Prostate gland (tissue), 2 donors: ENCODE measurements around the gene RPL7A. TPM values are rescaled to one million over a fixed set of nuclear protein-coding genes. Genes with fewer than 3 reads are reported as not detected.

Experiments used
- small RNA-seq, 2 donors: library from RNA; depleted of rRNA; stranded (forward); fragments of <200 nt; gene quantifications; one replicate each; pipeline ENCODE3, GENCODE V24; 2016
- total RNA-seq, 2 donors: library from RNA; depleted of rRNA; stranded (reverse); fragments of >200 nt; gene quantifications; one replicate each; pipeline ENCODE4 v1.1.0, GENCODE V29; 2016

The RPL7A gene
- total RNA-seq, 2 donors from 2014 or later: 1,667 to 2,501 TPM

Small RNA genes lying within 50 kb of the gene (small RNA-seq; reads per million reads assigned to genes)
- gene RF00019: 0 reads per million in 2 donors
- 0 reads per million in 2 donors for gene SNORD24
- gene SNORD36A: 0 reads per million in 2 donors
- 0 reads per million in 2 donors for gene SNORD36B
- 0 reads per million in 2 donors for gene SNORD36C

Other genes with a start within 250 kb of the RPL7A start
- 10 to 100 TPM; 49.6 to 77.4 TPM for gene RALGDS, start 227.0 kb upstream of the RPL7A start, total RNA-seq
- 10 to 100 TPM; 10.7 to 14.0 TPM for gene GBGT1, start 184.3 kb upstream of the RPL7A start, total RNA-seq
- 10 to 100 TPM in 1 of 2 donors, 1 to 10 TPM in 1; 1.6 to 35.2 TPM for gene OBP2B, start 139.0 kb upstream of the RPL7A start, total RNA-seq
- 10 to 100 TPM in 1 of 2 donors, 1 to 10 TPM in 1; 3.5 to 14.8 TPM for gene ABO, start 73.0 kb upstream of the RPL7A start, total RNA-seq
- gene SURF6, start 12.0 kb upstream of the RPL7A start, total RNA-seq: 10 to 100 TPM; 25.7 to 40.3 TPM
- 10 to 100 TPM; 31.1 to 32.6 TPM for gene MED22, start 87 bp upstream of the RPL7A start, total RNA-seq
- gene SURF1, start 8.3 kb downstream of the RPL7A start, total RNA-seq: 10 to 100 TPM; 53.3 to 73.8 TPM
- gene SURF2, start 8.3 kb downstream of the RPL7A start, total RNA-seq: 10 to 100 TPM; 16.4 to 57.6 TPM
- 100 to 1,000 TPM; 185 to 204 TPM for gene SURF4, start 27.8 kb downstream of the RPL7A start, total RNA-seq
- 1 to 10 TPM in 1 of 2 donors, under 1 TPM in 1; 0.87 to 1.0 TPM for gene STKLD1, start 28.1 kb downstream of the RPL7A start, total RNA-seq
- gene REXO4, start 69.8 kb downstream of the RPL7A start, total RNA-seq: 10 to 100 TPM; 20.8 to 34.5 TPM
- gene ADAMTS13, start 74.1 kb downstream of the RPL7A start, total RNA-seq: 1 to 10 TPM; 2.8 to 8.1 TPM
- 10 to 100 TPM; 23.0 to 40.2 TPM for gene CACFD1, start 111.8 kb downstream of the RPL7A start, total RNA-seq
- gene SLC2A6, start 130.9 kb downstream of the RPL7A start, total RNA-seq: 1 to 10 TPM in 1 of 2 donors, under 1 TPM in 1; 0.77 to 3.4 TPM
- not detected for gene MYMK, start 176.7 kb downstream of the RPL7A start, total RNA-seq
- gene ADAMTSL2, start 186.5 kb downstream of the RPL7A start, total RNA-seq: 10 to 100 TPM in 1 of 2 donors, 1 to 10 TPM in 1; 1.6 to 11.6 TPM